Right lung (tissue), 5 donors: ENCODE measurements around the gene IRF3. TPM values are rescaled to one million over a fixed set of nuclear protein-coding genes. Genes with fewer than 3 reads are reported as not detected.
"Not testable (repeated sequence)": the region's sequence is repeated elsewhere in the genome, so short reads cannot be mapped to it uniquely, and the experiment has no call there.

Source experiments
- DNase-seq, 2 donors: peaks; one replicate each; pipeline ENCODE4 v3.0.0-alpha.2; 2013
- polyA plus RNA-seq, 5 donors: library from polyadenylated mRNA; unstranded; fragments of 120-200 nt; gene quantifications; one replicate each; pipeline versions ENCODE4 v1.2.1 to v1.2.3, GENCODE V29; 2013; ENCODE audit warnings: inconsistent platforms in 1 of 5, low replicate concordance in 1 of 5; ENCODE audit not compliant: insufficient read length in 5 of 5, insufficient read depth in 1 of 5

Gene IRF3
- polyA plus RNA-seq, 5 donors = 48.9 to 87.5 (median 73.7) TPM

DNA sequence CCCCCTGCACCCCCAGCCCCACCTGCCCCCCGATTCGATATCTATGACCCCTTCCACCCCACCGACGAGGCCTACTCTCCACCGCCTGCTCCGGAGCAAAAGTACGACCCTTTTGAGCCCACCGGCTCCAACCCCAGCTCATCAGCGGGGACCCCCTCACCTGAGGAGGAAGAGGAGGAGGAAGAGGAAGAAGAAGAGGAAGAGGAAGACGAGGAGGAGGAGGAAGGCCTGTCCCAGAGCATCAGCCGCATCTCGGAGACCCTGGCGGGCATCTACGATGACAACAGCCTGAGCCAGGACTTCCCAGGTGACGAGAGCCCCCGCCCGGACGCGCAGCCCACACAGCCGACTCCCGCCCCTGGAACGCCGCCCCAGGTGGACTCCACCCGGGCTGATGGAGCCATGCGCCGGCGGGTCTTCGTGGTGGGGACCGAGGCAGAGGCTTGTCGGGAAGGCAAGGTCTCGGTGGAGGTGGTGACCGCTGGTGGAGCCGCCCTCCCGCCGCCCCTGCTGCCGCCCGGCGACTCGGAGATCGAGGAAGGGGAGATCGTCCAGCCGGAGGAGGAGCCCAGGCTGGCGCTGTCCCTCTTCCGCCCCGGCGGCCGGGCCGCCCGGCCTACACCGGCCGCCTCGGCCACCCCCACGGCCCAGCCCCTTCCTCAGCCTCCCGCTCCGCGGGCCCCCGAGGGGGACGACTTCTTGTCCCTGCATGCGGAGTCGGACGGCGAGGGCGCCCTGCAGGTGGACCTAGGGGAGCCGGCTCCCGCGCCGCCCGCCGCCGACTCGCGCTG lies 14.4 kb downstream of the IRF3 start:
- DNase-seq = no peak

DNA sequence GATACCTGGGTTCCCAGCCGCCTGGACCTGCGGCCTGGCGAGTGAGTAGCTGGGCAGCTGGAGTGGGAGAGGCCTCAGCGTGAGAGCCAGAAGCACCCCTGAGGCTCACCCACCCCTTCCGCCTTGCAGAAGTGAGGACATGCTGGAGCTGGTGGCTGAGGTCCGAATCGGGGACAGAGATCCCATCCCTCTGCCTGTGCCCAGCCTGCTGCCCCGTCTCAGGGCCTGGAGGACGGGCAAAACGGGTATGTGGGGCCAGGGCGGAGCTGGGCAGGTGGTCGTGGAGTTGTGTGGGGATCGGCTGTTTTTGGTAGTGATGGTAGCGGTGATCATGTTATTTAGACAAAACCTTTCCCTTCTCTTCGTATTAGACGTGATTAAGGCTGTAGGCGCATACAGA lies 19.1 kb downstream of the IRF3 start:
- DNase-seq = no peak

DNA sequence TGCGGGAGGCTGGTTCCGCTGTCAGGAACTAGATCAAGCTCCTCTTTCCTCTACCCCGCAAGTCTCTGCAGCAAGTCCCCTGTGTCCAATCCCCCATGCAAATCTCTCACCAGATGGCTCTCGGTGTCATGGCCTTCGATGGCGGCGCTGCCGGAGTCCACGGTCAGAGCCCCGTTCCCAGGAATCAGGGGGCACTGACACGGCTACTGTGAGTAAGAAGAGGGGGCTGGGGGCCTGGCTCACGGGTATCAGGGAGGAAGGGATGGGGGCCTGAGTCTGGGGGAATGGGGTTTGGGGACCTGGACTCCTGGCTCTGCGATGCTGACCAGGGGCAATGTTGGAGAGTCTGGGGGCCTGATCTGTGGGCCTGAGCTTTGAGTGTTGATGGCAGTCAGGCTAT lies 19.7 kb downstream of the IRF3 start:
- no peak for DNase-seq

DNA sequence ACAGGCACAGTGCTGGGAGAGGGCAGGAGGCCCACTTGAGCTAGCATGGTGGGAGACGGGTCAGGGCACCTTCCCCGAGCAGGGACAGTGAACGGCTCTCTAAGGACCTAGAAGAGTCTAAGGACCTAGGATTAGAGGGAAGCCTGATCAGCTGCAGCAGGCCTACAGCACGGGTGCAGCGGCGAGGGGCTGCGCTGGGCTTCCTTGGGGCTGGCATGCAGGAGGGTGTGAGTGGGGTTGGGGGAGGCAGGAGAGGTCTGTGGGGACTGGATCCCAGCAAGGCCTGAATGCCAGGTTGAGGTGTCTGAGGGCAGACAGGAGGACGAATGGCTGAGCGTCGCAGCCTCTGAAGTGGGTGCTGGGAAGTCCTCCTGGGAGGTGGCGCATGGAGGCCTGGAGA lies 20.1 kb downstream of the IRF3 start:
- no peak for DNase-seq

DNA sequence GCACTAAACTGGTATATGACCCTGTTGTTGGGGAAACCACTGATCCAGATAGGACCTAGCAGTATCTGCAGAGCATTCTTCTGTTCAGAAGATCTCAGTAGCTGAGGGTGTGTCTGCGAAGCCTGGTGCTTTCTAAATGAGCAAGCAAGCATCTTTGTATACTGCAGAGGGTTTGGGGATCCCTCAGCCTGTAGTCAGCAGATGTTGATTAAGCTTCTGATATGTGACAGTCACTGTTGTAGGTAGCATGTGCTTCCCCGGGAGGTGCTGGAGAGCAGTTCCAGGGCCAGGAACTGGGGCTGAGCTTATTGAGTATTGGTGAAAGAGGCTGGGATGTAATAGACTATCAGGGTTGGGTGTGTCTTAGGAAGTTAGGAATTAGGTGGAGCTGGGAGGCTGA lies 22.2 kb downstream of the IRF3 start:
- no peak for DNase-seq

DNA sequence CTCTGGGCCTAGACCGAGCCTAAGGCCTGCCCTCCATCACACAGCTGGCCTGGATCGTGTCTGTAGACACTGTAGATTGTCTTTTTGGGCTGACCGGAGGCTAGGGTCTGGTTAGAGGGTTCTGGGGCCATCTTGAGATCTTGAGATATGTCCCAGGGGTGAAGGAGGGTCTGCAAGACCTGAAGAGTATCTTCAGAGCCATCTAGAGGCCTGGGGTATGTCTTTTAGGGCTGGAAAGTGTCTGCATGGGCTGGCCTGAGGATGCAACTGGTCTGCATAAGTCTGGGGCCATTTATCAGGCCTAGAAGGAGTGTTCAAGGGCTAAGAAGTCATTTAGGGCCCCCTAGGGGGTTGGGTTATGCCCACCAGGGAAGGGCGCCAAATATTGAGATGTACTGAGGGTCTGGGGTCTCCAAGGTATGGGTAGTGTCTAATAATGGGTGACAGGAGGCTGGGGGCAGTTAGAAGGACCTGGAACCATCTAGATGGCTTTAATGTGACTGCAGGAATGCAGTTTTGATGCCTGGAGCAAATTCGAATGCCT lies 23.1 kb downstream of the IRF3 start:
- DNase-seq = no peak

DNA sequence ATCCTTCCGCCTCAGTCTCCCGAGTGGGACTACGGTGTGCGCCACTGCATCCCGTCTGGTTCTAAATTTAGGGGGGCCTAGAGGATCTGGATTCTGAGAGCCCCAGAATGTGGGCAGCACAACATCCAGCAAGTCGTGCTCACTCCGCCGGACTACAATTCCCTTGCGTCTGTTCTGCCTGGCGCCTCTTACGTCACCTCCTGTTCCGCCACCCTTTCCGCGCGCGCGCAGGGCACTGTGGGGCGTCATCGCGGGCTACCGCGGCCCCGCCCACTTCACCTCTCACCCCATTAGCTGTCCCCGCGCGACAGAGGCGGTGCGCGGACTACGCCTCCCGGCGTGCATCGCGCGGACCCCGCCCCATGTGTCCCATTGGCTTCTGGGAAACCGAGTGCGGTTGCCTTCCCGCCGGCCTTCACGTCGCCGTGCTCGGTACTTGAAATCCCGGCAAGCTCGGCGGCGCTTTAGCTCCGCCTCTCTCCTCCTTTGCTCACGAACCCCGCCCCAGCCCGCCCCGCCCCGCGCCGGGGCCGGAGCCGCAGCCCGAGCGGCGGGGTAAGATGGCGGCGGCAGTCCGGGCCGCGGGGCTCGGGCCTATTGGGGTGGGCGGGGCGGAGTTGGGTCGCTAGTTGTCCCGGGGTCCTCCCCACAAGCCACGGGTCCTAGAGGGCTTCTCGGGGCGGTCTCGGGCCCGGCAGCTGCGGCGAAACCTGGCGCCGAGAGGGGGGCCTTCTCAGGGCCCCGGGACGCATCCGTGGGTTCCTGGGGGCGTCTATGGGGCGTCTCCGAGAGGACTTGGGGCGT lies 23.8 kb downstream of the IRF3 start, which contains the start of gene SCAF1:
SCAF1 (plus strand) TSS at position 522 of the 804 bp plus-strand sequence. CDS start 2,818 bp downstream, outside the sequence.
- DNase-seq = peak; percentile 99 to 100

DNA sequence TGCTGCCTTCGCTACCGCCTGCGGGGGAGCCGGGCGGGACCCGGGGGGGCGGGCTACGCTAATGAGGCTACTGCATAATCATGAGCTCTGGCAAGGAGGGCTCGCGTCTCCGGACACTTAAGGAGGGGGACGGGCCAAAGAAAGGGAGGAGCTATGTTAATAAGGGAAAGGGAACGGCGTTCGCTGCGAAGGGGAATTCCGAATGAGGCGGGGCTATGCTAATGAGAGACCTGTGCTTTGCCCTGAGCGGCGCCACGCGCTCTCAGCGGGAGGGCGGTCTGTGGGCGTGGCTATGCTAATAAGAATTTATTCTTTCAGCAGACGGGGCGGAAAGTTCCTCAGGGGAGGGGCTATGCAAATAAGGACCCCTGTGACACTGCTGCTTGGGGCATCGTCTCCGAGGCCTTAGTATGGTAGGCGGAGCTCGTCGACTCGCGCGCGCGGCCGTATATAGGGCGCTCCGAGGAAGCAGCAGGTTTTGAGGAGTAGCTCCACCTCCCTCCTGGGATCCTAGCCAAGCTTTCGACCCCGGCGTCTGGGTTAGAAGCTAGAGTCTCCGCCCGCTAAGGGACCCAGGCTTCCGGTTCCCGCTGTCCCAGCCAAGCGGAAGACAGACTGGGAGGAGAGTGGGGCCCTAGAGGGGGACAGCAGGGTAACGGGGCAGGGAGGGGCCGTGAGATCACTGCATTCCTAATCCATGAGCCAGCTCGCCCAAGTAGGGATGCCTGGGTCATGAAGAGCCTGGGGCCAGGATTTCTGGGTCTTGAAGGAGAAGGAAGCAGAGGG lies 25.4 kb downstream of the IRF3 start, which contains the start of gene RRAS:
RRAS (minus strand) TSS at position 31 of the 786 bp plus-strand sequence. CDS start 45 bp downstream, outside the sequence.
- DNase-seq = peak; percentile 100

DNA sequence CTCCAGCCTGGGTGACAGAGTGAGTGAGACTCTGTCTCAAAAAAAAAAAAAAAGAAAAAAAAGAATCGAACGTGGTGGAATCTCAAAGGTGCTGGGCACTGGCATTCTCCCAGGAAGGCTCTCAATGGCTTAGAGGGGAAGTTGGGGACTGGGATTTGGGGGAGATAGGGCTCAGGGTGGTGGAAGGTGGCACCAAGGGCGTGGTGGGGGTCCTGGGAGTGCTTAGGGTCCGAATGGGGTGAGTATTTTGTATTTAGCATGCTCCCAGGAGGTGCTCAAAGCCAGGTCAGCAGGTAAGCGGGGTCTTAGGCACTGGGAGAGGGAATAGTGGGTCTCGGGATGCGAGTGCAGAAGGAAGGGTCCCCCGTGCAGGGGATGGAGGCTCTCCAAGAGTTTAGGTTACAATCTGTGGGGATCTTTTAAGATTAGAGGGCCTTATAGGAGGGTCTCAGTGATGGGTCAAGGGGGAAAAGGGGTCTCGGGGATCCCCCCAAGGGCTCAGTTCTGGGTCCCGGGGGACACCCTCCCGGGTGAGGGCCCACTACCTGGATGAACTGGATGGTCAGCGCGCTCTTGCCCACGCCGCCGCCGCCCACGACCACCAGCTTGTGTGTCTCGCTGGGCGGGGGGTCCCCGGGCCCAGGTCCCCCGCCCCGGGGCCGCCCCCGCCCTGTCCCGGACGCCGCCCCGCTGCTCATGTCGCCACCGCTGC lies 26.1 kb downstream of the IRF3 start:
- DNase-seq = peak in 1 of 2 donors; percentile 24

DNA sequence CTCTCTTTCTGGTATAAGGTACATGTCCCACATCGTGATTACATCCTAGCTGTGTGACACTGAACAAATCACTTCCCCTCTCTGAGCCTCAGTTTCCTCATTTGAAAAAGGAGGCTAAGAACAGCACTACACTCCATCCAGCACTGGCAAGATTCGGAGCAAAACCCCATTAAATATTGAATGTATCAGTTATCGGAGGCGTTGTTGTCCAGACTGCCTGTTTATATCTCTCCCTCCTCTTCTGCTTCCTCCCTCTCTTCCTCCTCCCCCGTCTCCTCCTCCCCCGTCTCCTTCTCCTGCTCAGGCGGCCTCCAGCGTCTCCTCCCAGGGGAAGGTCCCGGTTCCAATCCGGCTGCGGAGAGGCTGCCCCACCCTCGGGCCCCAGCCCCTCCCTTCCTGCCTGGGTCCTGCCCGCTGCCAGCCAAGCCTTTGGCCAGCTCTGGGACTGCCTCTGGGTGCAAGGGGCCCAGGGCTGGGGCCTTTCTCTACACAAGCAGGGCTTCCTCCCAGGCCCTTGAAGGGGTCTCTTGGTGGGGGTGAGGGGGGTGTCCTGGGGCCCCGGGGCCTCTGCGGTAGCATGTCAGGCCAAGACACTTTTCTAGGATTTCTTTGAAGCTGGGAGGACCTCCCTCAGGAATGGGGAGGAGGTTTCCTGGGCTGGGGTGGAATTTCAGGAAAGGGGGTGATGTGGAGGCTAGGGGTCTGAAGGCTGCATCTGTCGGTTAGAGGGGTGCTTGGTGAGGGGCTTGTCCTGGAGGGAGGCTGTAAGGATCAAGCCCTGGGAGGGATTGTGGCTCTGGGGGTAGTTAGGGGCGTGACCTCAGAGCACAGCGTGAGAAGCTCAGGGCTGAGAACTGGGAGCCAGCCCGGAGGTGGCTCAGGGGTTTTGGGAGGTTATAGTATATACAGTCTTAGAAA lies 27.6 kb downstream of the IRF3 start:
- DNase-seq = no peak

DNA sequence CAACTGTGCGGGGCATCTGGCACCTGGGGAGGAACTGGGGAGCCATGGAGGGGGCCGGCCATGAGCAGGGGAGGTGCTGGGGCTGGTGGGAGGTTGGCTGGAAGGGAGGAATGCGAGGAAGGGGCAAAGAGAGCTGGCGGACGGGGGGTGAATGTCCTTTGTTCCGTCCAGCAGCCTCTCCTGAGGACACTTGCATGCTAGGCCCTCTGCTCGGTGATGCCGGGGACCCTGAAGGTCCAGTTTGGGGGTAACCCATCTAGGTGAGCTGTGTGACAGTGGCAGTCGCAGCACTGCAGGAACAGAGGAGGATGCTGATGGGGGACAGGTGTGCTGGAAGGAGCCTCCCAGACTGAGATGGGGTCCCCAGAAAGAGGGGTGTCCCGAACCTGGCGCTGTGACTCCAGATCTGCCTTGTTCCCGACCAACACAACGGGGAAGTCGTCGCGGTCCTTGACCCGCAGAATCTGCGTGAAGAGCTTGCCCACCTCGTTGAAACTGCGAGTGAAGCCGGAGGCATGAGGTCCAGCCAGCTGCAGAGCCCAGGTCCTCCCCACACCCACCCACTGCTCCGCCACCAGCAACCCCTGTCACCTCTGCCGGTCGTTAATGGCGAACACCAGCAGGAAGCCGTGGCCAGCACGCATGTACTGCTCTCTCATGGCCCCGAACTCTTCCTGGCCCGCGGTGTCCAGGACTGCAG lies 29.3 kb downstream of the IRF3 start:
- DNase-seq = no peak

DNA sequence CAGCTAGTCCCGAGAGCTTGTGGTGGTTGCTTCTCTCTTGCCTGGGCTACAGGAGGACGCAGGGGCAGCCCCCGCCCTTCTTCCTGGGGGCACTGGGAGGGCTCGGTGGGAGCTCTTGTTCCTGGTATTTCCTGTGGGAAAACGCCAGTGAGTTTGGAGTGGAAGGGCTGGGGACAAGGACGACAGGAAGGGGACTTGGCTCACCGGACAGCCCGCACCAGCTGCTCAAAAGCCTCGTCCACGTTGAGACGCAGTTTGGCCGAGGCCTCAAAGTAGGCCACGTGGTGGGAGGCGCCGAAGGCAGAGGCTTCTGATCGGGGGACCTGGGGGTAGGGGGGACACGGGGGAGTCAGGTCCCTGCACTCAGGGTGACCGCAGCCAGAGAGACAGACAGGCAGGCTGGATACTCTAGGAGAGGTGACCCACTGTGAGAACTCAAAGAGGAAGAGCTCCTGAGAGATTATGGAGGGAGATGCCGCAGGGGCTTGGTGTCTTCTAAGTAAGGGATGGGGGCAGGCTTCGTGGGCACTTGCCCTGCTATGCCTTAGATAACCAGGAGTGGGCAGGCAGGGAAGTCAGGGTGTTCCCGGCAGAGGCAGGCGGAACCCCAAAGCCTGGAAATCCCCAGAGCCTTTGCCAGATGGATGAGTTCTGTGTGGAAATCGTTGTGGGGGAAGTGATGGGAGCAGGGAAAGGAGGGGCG lies 30.0 kb downstream of the IRF3 start:
- DNase-seq = no peak

DNA sequence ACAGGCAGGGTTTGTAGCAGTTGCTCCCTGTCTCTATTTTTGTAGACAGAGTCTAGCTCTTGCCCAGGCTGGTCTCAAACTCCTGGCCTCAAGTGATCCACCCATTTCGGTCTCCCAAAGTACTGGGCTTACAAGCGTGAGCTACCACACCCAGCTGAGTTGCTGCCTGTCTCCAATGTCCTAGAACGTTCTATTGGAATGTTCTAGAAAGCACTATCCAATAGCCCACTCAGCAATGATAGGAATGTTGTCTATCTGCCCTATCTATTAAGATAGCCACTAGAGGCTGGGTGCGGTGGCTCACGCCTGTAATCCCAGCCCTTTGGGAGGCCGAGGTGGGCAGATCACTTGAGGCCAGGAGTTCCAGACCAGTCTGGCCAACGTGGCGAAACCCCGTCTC lies 32.4 kb downstream of the IRF3 start:
- DNase-seq = not testable (repeated sequence)

DNA sequence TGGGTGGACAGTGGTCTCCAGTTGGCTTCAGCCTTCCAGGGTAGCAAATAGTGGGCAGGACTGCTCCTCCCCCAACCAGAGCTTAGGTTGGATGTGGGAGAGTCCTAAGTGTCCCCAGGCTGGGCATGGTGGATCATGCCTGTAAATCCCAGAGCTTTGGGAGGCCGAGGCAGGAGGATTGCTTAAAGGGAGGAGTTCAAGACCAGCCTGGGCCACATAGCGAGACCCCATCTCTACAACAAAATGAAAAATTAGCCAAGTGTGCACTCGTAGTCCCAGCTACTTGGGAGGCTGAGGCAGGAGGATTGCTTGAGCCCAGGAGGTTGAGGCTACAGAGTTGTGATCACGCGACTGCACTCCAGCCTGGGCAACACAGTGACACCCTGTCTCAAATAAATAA lies 33.1 kb downstream of the IRF3 start:
- no peak for DNase-seq

DNA sequence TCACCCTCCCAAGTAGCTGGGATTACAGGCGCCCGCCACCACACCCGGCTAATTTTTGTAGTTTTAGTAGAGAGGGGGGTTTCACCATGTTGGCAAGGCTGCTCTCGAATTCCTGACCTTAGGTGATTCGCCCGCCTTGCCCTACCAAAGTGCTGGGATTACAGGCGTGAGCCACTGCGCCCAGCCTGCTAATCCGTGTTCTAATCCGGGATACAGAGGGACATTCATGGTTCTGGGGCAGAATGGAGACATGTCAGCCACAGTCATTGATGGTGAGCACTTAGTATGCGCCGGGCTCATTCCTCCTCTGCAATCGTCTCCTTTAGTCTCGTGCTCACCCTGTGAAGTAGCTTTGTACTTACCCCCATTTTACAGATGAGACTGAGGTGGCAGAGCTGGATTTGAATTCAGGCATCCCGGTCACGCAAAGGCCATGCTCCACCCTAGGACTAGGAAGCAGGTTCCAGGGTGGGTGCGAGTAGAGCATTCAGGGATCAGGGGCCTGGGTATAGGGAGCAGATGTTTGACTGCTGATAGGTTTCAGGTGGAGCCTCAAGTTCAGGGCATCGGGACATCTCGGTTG lies 34.0 kb downstream of the IRF3 start:
- no peak for DNase-seq

DNA sequence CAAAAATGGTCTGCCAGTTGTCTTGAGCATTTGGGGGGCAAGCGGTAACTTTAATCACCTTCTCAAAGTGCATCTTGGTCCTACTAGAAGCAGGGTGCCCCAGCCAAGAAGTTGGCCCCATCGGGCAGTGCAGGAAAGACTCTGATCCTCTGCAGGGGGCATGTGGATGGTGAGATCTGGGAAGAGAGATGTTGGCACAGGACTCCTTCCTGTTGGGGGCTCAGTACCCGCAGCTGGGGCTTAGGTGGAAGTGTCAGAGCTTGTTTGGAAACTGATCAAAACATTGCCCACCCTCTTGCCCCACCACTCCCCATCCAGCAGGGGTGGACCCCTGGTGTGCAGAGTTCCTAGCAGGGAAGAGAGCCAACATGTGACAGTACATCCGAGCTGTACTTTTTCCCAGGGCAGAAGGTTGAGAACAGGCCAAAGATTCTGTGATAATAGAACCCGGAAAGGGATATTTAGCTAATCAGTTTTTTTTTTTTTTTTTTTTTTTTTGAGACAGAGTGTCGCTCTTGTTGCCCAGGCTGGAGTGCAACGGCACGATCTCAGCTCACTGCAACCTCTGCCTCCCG lies 34.6 kb downstream of the IRF3 start:
- DNase-seq = no peak

DNA sequence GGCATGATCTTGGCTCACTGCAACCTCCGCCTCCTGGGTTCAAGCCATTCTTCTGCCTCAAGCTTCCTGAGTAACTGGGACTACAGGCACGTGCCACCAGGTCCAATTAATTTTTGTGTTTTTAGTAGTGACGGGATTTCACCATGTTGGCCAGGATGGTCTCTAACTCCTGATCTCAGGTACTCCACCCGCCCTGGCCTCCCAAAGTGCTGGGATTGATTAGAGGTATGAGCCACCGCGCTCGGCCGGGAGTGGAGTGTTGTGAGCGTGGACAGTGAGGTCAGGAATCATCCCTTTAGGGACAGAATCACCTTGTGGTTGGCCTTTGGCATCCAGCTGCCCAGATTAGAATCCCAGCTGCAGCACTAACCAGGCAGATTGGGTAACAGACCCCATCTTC lies 36.0 kb downstream of the IRF3 start:
- DNase-seq = no peak

DNA sequence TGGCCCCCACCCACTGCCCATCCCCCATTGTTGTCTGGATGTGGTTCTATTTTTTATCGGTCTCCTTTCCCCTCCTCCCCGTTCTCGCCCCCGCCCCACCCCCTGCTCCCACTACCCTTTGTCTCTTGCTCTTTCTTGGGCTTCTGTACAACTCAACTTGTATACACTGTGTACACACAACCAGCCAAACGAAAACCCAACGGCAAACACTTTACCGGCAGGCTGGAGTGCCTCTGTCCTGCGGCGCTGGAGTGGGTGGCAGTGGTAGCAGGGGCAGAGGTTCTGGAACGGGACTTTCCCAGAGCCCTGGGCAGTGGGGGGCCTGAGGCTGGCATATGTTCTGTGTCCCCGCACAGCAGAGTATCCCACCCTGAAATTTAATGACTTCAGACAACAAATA lies 39.4 kb downstream of the IRF3 start:
- DNase-seq = no peak
